LoVo (cell line): ENCODE data around the gene RNF144A.

Source experiments
- DNase-seq: peaks from one replicate; pipeline ENCODE4 v3.0.0-alpha.2; 2016; ENCODE audit warnings: low spot score

Gene RNF144A

GRCh38 chr2:7023542-7023941 lies 106.3 kb downstream of the RNF144A start:
- DNase-seq: no peak

GRCh38 chr2:7024261-7024660 lies 107.0 kb downstream of the RNF144A start:
- no peak for DNase-seq

DNA sequence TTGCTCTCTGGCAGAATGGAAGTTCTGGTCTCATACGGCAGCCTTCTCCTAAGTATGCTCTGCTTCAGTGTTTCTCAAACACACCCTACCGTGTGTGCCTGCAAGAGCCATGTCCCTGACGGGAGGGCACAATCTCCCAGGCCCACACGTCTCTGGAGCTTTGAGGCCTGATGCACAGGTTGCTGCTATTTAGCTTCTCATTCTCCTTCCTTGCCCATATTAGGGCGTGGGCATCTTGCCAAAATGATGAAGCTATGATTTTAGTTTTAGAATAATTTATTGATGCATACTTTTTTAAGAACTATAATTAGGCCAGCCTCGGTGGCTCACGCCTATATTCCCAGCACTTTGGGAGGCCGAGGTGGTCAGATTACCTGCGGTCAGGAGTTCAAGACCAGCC lies 107.9 kb downstream of the RNF144A start:
- DNase-seq: no peak

DNA sequence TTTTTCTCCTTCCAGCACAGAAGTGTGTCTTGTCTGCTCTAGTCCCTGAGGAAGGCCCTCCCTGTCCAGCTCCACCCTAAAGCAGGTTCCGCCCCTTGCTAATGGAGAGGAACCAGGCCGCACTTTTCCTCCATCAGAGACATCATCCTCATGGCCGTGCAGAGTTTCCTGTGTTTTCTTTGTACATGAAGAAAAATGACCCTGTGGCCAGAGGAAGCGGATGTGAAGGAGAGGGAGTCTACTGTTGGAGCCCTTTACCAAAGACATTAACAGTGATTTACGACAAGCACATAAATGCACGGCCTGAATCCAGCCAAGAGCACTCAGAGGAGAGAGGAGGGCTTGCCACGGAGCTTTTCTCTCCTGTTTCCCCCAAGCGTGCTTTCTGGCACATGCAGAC lies 109.5 kb downstream of the RNF144A start:
- DNase-seq: no peak

DNA sequence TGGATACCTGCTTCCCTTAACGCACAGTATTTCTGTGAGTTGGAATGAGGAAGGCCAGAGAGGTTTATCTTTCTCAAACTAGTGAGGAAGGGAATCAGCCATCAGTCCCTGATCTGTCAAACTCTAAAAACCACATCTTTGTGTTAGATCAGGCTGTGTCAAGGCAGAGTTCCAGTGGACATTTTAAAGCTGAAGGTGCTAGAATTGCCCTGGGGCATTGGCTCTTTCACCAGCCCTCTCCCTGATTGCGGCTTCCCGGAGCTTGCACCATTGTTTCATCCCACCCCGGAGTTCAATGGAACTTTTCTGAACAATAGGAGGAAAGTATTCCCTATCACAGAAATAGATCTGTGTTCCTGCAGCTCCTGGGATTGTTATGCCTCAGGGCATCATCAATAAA lies 110.2 kb downstream of the RNF144A start:
- DNase-seq: no peak

DNA sequence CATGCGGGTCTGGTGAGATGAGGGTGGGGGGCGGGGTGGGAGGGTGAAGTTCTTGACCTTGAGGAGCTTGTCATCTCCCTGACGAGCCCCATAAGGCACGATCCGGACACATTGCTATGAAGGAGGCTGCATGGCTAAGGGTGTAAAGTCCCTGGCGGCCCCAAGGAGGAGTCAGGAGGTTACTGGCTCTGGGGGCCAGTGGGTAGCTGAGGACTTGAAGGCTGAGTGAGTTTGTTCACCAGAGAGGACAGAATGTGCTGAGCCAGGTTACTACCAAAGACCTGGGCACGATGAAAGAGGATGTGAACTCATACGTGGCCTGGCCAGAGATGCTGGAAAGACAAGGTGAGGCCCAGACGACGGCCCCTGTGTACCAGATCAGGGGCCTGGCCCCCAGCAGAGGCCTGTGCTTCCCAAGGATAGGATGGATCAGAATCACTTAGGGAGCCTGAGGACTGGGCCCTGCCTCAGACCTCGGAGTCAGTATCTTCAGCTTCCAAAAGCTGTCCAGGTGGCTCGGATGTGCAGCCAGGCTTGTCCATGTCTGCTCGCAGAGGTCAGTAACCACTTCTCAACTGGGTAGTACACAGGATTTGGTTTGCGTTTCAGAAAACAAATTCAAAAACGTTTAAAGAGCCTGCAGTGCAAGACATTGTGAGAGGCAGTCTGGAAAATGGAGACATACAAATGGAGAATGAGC lies 110.9 kb downstream of the RNF144A start:
- DNase-seq: no peak

GRCh38 chr2:7028846-7029245 lies 111.6 kb downstream of the RNF144A start:
- DNase-seq: no peak

DNA sequence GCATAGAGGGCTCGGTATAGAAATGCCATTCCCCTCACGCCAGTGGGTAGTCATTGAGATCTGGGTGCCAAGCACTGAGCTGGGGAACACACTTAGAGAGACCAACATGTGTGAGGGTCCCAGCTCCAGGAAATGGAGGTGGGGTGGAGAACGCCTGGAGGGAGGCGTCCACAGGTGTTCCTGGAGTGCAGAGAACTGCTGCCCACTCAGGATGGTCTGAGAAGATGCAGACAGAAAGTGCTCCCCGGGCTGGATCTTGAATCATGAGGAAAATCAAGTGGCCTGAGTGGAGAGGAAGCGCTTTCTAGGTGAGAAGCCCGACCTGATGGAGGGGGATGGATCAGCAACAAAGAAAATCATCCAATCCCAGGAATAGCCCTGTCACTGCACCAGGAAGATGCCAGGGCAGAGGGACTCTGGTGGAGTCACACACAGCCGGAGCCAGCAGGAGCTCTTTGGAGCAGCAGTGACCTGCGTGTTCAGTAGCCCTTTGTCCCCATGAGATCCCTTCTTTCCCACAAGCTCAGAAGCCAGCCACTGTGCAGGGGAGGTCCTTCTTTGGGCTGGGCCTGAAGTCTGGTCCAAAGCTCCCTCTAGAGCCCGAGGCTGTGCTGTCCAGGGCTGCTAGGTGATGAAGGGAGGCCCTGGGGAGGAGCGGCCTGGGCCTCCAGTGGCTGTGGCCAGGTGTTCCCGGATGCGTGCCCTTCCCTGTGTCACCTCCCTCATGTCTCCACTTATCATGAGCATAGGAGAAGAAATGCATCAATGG lies 112.3 kb downstream of the RNF144A start:
- DNase-seq: no peak

DNA sequence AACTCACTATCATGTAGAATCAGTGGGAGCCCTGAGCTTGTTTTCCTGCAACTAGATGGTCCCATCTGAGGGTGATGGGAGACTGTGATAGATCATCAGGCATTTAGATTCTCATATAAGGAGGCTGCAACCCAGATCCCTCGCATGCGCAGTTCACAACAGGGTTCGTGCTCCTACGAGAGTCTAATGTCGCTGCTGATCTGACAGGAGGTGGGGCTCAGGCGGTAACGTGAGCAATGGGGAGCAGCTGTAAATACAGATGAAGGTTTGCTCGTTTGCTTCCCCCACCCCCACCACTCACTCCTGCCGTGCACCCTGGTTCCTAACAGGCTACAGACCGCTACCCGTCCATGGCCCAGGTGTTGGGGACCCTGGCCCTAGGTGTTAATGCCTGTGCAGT lies 113.6 kb downstream of the RNF144A start:
- DNase-seq: no peak

DNA sequence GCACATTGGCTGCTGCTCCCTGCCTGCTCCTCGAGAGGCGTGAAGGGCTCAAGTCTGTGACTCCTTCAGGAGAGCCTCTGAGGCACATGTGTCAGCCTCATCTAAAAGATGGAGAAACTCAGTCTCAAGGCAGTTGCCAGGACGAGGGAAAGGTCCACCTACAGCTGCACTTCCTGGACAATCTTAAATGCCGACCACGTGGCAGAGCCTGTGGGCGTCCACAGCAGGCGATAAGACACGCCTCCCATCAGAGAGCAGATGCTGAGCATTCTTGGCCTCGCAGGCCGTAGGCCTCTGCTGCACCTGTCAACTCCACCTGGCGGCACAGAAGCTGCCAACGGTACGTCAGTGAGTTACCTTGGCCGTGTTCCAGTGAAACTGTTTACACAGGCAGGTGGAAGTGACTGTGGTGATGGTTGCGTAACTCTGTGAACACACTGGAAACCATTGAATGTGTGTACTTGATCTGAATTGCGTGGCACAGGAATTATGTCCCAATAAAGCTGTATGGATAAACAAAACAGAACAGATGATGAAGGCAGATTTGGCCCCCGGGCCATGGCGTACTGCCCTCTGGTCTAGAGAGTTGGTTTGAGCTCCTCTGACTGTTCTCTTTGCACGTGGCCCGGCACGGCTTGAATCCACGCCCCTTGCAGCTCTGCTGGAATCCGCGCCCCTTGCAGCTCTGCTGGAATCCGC lies 114.5 kb downstream of the RNF144A start:
- peak; percentile 95 for DNase-seq

DNA sequence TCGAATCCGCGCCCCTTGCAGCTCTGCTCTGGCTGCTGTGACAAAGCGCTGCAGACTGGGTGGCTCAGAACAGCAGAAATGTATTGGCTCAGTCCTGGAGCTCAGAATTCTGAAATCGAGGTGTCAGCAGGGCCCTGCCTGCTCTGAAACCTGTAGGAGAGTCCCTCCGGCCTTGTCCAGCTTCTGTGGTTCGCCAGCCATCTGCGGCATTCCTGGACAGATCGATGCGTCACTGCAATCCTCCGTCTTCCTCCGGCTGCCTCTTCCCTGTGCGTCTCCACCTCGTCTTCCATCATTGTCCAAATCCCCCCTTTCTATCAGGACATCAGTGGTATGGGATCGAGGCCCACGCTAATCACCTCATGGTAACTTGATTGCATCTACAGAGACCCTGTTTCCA lies 115.2 kb downstream of the RNF144A start:
- no peak for DNase-seq

- no peak for DNase-seq
Measured at GRCh38 chr2:7033136-7033960, 116.1 kb downstream of the RNF144A start.

- DNase-seq: no peak
Measured at GRCh38 chr2:7034303-7034702, 117.1 kb downstream of the RNF144A start.

DNA sequence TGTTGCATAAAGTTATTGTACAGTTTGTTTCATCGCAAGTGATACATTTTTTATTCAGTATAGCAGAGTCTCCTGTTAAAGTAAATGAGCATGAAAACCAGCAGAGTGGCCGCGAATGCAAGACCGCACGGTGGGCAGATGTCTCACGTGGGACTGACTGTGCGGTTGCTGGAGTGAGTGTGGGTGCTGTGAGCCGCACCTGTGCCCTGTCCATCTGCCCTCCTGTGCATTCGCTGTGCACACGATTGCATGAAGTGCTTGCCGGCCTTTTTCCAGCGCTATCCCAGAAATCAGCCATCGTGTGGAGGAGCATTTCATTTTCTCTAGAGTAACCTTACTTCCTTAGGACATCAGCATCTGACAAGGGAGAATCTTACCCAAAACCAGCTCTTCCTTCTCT lies 118.7 kb downstream of the RNF144A start:
- DNase-seq: no peak

DNA sequence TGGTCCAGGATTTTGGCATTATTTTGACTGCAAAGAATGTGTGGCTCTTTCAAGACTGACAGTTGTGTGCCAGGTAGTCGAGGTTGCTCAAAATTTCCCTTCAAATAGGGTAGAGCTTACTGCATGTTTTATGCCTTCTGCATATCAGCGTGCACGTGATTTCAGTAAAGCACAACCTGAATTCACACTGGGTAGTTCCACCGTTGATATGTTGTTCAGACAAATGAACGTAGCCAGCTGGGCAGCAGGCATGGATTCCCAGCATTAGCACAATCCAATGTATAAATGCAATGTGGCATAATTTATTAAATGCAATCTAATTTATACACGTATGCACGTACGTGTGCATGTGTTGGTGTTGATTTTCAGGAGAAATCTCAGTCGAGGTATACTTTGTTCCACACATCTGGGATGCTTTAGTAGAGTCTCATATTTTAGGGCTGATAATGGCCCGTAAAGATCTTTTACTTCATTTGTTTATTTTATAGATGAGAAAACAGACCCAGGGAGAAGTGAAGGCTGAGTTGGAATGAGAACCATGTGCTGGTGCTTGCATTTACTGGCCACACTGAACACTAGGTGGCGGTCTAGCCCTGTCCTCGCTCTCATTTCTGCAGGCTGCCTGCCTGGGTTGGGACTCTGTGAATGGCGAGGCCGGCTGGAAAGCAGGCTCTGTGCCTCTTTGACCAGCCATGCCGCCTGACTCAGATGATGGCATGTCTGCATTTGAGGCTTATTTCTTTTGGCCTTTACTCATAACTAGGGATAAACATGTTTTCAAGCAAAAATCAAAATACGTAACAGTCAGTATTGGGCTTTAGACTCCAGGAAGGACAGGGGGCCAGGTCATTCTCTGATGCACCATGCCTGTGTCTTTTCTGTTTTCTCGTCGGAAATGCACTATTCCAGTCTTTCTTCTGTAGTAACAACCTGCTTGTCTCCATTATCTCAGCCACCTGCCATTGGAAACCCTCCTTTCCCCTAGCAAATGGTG lies 120.4 kb downstream of the RNF144A start:
- peak; percentile 15 for DNase-seq

DNA sequence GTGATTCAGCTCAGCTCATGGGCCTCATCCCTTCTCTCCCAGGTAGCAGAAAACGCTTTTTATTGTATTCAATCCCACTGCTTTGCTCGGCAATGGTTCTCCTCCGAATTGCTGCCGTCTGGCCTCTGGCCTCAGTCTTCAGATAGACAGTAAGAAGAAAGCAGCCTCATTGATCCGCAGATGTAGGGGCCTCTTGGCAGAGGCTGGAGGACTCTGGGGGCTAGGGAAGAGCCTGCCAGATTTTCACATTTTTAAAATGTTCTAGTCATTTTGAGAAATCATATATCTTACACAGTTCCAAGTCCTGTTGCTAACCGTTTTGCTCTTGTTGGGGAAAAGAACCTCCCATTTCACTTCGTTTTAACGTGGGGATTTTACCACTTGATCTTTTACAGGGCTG lies 123.3 kb downstream of the RNF144A start:
- DNase-seq: no peak

DNA sequence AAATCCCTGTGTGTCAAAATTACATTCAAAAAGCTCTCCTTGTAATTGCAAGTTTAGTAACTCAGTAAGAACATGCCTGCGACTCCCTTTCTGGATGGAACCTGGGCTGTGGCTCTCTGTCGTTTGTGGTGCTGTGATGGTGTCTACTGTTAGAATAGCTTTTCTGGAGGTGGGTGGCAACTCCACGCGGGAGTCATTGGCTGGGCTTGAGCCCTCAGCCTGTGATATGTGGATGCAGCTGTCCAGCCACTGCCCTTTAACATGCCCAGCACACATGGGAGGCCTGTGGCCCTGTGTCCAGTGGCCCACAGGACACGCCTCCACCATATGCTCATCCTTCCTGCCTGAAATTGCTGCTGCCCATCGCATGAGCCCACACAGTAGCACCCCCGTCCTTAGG lies 124.2 kb downstream of the RNF144A start:
- DNase-seq: no peak

DNA sequence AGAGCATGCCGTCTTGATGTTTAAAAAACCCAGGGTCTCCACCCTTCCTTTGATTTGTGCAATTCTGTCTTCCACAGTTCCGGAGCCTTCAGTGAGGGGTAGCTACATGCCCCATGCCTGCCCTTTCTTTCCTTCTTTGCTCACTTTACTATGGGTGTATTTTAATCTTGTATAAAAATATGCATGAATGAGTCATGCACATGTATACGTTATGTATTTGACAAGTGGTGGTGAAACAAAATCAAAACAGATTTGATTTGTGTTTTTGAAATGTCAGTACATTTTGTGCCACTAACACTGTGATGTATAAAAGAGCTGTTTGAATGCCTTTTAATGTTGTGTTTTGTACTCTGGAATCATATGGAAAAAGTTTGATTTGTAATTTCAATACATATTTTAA lies 126.5 kb downstream of the RNF144A start:
- no peak for DNase-seq

DNA sequence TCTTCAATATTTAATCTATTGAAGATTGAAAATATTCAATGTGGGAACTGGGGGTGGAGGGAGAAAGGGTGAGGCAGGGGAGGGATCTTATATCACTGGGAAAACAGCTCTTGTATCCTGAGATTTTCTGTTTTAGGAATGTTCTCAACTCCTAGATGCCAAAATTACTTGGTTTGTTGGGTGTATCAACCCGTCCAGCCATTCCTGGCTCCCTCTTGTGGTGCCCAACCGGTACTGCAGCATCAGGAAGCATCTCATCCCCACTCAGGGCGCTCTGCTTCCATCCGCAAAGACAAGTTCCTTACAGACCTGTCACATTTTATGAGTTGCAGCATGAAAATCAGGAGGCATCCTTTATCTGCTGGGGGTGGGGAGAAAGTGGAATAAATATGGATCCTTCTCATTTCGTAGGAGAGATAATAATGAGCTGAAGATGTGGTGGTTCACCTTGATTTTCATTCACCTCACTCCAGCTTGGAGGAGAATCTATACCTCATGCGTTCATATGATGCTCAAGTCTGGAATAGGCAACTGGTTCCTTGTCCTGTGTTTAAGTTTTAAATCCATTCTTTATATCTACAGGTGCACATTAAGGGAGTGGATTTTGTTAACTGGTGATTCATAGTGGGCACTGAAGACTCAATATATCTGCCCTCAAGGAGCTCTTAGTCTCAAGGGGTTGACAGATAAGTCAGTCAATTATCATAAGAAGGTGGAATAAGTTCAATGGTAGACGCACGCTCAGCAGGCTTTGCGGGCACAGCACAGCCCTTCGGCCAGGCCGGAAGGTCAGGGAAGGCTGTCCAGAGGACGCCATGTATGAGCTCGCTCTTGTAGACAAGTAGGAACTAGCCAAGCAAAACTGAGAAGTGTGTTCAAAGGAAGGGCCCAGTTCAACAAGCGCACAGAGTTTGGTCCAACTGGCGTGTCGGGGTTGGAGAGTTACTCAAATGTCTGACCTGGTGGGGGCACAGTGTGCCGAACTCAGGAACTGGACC lies 127.3 kb downstream of the RNF144A start:
- peak; percentile 60 for DNase-seq
